KG1 (cell line): ENCODE results near the gene FITM2.
A peak's percentile ranks its signal among the peaks of the same experiment; 100 is the strongest.
"Not testable (repeated sequence)": the region's sequence is repeated elsewhere in the genome, so short reads cannot be mapped to it uniquely, and the experiment has no call there.

Experiments
- DNase-seq: peaks from one replicate; lab custom pipeline; 2025; lab: John Stamatoyannopoulos, UW

Gene FITM2, protein sequence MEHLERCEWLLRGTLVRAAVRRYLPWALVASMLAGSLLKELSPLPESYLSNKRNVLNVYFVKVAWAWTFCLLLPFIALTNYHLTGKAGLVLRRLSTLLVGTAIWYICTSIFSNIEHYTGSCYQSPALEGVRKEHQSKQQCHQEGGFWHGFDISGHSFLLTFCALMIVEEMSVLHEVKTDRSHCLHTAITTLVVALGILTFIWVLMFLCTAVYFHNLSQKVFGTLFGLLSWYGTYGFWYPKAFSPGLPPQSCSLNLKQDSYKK

DNA sequence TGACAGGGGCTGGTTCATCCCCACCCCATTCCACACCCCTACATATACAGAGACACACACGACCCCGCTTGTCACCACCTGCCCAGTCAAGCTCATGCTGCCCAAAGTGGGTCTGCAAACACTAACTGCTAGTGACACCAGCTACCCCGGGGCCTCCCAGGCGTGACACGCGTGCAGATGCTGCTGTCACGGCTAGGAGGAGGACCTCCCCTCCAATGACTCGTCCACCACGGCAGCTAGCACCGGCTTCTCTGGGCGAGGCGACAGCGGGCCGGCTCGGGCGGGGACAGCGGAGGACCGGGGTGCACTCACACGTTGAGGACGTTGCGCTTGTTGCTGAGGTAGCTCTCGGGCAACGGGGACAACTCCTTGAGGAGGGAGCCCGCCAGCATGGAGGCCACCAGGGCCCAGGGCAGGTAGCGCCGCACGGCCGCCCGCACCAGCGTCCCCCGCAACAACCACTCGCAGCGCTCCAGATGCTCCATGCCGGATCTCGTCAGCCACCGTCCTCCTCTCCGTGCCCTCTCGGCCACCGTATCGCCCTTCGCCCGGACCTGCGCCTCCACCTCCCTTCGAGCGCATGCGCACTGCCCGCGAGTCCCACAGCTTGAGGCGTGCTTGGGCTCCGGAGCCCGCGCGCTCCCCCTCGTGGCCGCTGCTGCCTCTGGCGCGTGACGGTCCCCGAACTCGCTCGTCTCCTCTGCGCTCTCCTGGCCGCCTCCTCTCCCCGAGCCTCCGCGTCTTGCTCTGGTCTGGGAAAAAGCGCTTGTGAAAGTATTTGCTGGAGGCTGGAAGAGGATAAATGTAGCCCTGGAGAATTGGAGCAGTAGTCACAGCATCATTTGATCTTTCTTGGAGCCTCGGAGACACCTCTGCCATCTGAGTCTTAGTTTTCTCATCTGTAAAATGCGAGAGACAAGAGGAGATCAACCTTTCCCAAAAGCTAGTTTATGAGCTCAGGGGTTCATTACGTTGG lies at the start of gene FITM2:
TSS of gene FITM2 (minus strand) at position 539 of the 976 bp plus-strand sequence. CDS start at position 485, 54 bp downstream.
- peak; percentile 91 for DNase-seq

DNA sequence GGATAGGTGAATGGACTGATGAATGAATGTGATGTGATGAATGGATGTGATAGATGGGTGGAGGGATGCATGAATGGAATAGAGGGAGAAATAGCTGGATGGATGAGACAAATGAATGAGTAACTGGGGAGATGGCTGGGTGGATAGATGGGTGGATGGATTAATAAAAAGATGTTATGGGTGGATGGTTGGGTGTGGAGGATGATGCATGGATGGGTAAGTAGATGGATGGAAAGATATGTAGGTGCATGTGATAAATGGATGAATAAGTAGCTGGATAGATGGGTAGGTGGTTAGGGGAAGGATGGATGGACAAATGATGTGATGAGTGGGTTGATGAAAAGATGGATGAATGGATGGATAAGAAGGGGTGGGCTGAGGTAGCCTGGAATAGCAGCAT lies 49.2 kb upstream of the FITM2 start:
- DNase-seq = no peak

DNA sequence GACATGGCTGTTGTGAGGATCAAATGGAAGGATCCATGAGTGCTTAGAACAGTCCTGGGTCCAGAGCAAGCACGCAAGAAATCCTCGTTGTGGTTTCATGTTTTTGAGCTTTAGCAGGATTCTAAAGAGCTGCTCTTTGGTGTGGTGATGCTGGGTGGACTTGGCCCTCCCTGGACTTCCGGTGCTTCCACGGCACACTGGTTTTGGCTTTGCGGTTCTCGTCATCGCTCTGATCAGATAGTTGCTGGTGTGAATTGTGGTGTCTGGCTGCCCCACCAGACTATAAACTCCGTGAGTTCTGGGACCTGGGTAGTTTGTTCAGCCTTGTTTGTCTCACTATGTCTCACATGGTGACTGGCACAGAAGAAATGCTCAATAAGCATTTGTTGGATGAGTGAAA lies 47.8 kb upstream of the FITM2 start:
- no peak for DNase-seq

DNA sequence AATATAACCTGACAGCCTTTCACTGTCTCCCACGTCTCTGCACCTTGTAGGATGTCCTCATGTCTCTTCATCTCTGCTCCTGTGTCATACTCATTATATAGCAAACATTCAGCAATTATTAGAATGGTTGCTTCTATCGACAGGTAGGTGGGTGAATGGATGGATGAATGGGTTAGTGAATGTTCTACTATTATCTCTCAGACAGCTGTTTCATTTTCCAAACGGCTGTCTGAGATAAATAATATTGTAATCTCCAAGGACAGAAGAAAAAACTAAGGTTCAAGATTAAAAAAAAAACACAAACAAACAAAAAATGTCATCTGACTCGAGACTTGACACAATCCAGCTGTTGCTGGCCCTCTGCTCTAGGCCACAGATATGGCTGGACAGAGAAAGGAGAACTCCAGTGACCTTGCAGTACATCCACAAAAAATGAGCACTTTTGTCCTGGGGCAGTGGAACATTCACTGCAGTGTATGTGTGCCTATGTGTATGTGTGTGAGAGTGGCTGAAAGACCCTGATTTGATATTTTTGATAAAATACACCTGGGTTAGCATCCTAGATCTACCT lies 46.6 kb upstream of the FITM2 start:
- no peak for DNase-seq

DNA sequence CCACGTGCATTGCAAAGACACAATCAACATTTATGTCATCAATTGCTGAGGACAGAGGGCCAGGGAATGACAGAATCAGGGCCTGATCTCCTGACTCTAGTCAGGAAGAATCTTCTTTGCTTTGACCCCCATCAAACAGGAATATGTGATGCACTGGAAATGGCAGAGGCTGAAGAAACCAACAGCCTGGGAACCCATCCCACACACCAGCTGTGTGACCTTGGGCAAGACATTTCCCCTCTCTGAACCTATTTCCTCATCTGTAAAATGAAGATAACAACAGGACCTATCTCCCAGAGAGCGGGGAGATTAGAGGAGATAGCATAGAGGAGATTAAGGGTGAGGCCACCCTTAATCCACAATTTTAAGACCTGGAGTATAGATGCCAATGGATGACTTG lies 46.0 kb upstream of the FITM2 start:
- no peak for DNase-seq

DNA sequence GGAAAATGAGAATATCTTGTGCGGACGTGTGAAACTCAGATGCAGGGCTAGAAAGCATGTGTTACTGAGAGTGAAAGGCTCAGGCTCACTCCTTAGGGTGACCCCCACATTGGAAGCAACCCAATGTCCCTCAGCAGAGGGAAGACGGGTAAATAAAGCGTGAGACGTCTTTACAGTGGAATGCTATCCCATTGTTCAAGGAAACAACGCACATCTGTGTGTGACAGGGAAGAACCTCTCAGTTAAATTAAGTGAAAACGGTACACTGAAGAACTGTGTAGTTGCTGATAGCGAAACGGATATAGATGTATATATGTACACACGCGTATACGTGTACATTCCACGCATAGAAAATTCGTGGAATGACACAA lies 45.3 kb upstream of the FITM2 start:
- no peak for DNase-seq

DNA sequence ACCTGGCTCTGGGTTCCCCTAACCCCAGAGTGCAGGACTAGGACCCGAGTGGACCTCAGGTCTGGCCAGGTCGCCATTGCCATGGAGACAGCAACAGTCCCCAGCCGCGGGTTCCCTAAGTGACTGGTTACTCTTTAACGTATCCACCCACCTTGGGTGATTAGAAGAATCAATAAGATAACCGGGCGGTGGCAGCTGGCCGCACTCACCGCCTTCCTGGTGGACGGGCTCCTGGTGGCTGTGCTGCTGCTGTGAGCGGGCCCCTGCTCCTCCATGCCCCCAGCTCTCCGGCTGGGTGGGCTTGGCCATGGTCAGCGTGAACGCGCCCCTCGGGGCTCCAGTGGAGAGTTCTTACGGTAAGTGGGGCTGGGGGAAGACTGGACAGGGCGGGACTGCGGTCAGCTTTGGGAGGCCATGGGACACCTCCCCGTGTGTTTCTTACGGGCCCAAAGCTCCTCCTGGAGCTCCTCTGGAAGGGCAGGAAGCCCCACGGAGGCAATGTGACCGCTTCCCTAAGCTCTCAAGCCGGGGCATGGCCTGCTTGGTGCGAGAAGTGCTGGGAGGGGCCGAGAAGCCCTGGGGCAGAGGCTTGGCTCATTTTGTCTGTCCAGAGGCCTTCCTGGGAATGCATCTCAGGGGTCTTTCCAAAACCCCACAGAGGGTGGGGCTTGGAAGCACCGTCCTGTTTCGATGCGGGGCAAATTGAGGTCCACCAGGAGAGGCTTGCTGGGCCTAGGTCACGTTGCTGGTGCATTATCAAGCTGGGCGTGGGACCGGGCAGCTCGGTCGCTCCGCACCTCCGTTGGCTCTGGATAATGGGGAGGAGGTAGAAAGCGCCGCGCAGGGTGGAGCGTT lies 44.7 kb upstream of the FITM2 start, which contains the start of gene HNF4A:
TSS of gene HNF4A (plus strand) at position 202 of the 855 bp plus-strand sequence. CDS start at position 308, 106 bp downstream.
- DNase-seq = no peak

DNA sequence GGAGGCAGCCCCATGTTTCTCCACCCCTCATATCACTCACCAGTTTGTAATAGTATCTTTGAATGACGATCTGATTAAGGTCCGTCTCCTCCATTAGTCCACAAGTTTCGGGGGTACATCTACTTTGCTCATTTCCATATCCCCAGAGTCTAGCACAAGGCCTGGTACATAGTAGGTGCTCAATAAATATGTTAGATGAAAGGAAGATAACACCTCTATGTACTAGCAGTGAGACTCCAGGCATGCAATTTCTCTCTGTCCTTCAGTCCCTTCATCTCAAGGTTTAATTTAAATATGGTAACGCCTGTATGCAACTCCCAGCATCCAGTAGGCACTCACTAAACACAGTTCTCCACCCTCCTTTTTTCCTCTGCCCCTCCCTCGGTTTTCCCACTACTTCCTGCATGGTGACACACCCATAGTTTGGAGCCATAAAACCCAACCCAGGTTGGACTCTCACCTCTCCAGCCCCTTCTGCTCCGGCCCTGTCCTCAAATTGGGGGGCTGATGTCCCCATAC lies 44.0 kb upstream of the FITM2 start:
- DNase-seq = no peak

DNA sequence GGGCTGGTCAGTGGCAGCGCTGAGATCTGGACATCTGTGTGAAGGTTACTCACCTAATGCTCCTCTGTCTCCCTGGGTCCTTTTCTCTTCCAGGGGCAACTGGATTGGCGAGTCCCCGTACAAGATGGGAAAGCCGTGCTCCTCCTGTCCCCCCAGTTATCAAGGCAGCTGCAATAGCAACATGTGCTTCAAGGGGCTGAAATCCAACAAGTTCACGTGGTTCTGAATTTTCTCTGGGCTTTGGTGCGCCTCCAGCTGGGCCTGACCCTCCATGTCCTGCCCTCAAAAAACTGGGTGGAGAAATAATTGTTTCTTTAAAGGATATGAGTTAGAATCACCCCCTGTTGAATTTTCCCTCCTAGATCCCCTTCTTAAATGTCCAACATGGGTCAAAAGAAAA lies 39.6 kb upstream of the FITM2 start:
- DNase-seq = no peak

DNA sequence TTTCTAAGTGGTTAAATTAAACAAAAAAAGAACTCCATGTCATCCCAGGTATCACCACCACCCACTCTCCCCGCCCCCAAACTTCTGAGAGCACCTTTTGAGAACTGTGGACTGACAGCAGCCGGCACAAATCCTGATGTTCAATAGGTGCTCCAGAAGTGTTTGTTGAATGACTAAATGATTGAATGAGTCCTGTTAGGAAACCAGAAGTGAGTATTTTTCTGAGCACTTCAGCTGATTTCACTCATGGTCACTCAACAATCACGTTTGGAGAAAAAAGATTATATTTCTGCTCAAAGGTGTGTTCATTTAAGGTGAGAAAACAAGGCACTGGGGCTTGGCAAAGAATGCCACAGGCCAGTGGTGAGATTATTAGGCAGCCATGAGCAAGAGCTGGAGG lies 38.3 kb upstream of the FITM2 start:
- DNase-seq = no peak

DNA sequence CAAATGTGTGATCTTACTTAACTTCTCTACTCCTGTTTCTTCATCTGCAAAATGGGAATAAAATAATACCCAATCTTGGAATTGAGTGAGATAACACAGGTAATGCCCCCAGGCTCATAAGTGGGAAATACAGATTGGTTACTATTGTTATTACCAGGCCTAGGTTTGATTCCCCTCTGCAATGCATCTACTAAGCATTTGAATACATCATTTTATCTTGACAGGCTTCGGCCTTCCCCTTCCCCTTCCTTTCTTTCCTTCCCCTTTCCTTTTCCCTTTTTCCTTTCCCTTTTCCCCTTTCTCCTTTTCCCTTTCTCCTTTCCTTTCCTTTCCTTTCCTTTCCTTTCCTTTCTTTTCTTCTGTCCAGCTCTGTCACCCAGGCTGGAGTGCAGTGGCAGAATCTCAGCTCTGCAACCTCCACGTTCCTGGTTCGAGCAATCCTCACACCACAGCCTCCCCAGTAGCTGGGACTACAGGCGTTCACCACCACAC lies 37.2 kb upstream of the FITM2 start:
- no peak for DNase-seq

DNA sequence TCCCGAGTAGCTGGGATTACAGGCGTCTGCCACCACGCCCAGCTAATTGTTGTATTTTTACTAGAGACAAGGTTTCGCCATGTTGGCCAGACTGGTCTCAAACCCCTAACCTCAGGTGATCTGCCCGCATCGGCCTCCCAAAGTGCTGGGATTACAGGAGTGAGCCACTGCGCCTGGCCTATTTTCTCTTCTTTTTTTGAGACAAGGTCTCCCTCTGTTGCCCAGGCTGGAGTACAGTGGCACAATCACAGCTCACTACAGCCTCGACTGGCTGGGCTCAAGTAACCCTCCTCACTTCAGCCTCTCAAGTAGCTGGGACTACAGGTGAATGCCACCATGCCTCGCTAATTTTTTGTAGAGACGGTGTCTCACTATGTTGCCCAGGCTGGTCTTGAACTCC lies 34.9 kb upstream of the FITM2 start:
- not testable (repeated sequence) for DNase-seq

DNA sequence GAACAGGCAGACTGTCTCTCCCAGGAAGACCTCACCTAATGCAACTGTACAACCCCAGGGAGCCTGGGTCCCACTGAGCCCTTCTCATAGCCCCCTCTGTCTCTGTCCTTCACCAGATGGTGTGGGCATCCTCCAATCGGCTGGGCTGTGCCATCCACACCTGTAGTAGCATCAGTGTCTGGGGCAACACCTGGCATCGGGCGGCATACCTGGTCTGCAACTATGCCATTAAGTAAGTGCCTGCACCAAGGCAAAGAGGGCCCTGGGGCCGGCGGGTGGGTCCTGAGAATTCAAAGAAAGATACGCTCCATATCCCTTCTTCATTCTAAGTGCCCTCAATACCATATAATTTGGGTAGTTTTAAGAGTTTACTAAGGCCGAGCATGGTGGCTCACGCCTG lies 34.1 kb upstream of the FITM2 start:
- no peak for DNase-seq

DNA sequence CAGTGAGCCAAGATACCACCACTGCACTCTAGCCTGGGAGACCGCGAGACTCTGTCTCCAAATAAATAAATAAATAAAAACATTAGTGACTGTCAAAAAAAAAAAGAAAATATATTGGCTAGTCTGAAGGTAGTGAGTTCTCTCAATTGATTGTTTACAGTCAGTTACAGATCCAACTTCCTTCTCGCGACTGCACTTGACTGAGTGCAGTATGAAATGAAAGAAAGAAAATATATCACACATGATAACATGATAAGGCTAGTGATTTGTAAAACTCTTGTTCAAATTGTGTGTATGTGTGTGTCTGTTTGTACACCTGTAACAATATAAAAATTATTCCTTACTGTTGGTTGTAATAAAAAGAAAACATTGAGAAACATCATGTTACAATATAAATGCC lies 33.7 kb upstream of the FITM2 start:
- no peak for DNase-seq

DNA sequence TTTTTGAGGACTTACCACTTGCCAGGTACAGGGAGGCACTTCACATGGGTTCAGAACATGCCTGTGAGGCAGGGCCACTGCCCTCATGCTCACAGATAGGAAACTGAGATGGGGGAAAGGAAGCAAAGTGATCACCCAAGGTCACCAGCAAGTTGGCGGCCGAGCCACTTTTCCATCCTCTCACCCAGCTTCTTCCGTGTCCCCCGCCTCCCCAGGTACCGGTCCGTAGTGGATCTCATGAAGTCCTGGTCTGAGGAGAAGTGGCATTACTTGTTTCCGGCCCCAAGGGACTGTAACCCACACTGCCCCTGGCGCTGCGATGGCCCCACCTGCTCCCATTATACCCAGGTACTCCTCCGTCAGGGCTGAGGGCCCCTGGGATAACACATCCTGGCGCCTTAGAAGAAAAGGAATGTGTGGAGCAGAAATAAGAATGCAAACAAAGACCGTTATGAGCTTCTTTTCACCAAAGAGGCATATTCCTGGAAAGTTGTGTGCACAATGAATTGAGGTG lies 32.2 kb upstream of the FITM2 start:
- DNase-seq = no peak

DNA sequence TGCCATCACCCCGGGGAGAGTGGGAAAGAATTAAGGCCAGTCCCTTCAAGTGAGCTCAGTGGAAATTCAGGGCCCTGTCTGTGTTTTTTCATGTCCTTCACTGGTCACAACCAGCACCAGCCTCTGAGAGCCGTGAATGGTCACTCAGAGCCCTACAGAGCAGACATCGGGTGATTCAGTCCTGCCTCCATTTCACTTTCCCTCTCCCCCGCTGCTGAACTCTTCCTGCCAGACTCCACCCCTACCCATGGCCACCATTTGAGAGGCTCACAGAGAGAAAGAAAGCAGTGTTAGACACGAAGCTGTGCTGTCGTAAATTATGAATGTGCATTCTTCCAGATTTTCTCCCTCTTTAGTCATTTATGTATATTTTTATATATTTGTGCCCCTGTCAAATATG lies 31.2 kb upstream of the FITM2 start:
- DNase-seq = no peak

DNA sequence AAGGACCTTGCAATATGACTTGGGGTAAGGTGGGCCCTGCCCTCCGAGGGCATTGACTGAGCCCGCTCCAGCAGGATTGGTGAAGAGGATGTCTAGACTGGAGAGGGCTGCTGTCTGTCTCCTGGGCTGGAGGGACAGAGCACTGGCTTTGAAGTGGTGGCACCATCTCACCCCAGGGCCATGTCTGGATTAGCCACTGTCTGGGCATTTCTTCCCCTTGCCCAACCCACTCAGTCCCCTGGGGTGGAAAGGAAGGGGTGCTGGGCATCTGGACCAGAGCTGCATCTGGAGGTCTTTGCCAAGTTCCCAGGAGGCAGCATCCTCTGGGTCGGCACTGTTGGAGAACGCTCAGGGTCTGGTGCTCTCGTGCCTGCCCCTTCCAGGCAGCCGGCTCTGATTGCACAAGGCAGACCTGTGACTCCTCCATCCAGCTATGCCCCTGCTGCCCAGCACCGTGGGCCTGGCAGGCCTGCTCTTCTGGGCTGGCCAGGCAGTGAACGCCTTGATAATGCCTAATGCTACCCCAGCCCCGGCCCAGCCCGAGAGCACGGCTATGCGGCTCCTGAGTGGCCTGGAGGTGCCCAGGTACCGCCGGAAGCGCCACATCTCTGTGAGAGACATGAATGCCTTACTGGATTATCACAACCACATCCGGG lies 25.9 kb upstream of the FITM2 start, which contains the start of gene R3HDML:
TSS of gene R3HDML (plus strand) at position 319 of the 656 bp plus-strand sequence. CDS start at position 434, 115 bp downstream.
- DNase-seq = no peak

DNA sequence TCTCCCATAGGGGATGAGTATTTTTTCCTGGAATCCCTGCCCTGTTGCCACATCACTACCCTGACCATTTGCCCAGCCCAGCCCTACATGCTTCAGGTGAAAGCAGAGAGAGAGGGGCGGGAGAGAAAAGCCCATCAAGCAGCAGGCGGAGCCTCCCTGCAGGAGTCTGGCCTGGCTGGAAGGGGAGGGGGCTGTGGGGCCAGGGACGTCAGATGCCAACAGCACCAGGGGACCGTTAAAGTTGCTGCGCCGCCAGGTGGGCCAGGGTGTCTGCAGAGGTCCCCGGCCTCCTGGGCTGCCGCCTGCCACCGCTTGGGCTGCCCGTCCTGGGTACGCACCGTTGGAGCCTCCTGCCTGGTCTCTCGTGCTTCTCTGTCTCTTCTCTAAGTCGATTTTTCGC lies 25.1 kb upstream of the FITM2 start:
- no peak for DNase-seq

DNA sequence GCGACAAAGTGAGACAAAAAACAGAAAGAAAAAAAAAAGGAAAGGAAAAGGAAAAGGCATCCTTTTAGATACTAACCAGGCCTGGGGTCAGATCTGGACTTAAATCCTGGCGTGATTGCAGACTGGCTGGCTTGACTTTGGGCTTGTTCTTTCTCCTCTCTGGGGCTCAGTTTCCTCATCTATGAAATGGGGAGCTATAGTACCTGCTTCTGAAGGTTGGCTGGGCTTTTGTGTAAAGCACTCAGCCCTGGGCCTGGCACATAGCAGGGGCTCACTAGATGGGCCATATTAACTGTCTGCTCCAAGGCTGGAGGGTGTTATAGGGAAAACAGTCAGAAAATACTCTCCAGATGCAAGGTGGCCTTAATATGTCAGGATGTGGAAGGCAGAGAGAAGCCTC lies 24.7 kb upstream of the FITM2 start:
- no peak for DNase-seq

DNA sequence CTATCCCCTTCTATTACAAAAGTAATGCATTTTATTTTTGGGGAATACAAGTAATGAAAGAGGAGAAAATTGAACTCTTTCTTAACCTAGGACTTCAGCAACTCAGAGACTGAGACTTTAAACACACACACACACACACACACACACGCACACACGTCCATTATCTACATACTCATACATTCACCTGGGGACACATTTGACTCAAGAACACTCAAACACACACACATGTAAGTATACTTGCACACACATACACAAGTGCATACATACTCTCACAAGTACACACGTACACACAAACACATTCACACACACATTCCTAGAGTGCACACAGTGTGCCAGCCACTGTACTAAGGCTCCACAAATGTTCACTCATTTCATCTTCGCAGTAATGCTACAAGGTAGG lies 23.7 kb upstream of the FITM2 start:
- DNase-seq = no peak

DNA sequence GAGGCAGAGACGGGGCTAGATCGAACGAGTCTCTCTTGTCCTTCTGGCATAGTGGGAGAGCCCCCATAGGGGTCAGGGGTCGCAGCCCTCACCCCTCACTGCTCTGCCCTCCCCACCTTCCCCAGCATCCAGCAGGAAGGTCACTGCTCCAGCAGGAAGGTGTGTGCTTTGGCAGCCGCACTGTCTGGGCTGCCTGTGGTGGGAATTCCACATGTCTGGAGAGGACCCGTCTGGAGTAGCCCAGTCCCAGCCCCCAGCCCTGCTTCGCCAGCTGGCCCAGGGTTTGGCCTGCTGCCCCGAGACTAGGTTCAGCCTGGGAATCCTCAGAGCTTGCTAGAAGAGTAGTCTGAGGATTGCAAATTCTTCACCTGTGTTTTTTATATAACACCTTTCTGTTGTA lies 23.3 kb upstream of the FITM2 start:
- DNase-seq = no peak
